MM.1S (cell line): ENCODE data around the gene BLID.

Experiments
- DNase-seq: peaks from one replicate; pipeline ENCODE4 v3.0.0-alpha.2; 2015
- H2AFZ ChIP-seq: fragments of 300-600 bp; sonication (generic); 2 replicates; pipeline ENCODE4 v1.6.0; 2016; ENCODE audit warnings: antibody characterized with exemption, low read length
- H3F3A ChIP-seq: fragments of 300-600 bp; sonication (generic); 2 replicates; pipeline ENCODE4 v1.6.1; 2016; ENCODE audit warnings: mild to moderate bottlenecking, antibody characterized with exemption, low read length, moderate library complexity, mixed read lengths; ENCODE audit not compliant: insufficient read depth
- H3K27ac ChIP-seq: fragments of 300-600 bp; sonication (generic); 2 replicates; pipeline ENCODE4 v1.5.1; 2016; ENCODE audit warnings: mild to moderate bottlenecking, low read length
- H3K27me3 ChIP-seq: fragments of 300-600 bp; sonication (generic); replicated peaks from 2 replicates; pipeline ENCODE4 v1.6.0; 2016; ENCODE audit warnings: low read length; ENCODE audit not compliant: insufficient read depth
- H3K36me3 ChIP-seq: fragments of 300-600 bp; sonication (generic); replicated peaks from 2 replicates; pipeline ENCODE4 v1.6.1; 2016; ENCODE audit warnings: mild to moderate bottlenecking, low read length, mixed read lengths; ENCODE audit not compliant: insufficient read depth
- H3K4me1 ChIP-seq: fragments of 300-600 bp; sonication (generic); 2 replicates; pipeline ENCODE4 v1.6.1; 2016; ENCODE audit warnings: low read length, mixed read lengths
- H3K4me2 ChIP-seq: fragments of 300-600 bp; sonication (generic); 2 replicates; pipeline ENCODE4 v1.6.0; 2016; ENCODE audit warnings: low read depth, low read length
- H3K4me3 ChIP-seq: fragments of 300-600 bp; sonication (generic); 2 replicates; pipeline ENCODE4 v1.5.1; 2016; ENCODE audit warnings: low read length, mixed read lengths
- H3K79me2 ChIP-seq: fragments of 300-600 bp; sonication (generic); 2 replicates; pipeline ENCODE4 v1.6.1; 2016; ENCODE audit warnings: mixed run types, low read length, mixed read lengths
- H3K9ac ChIP-seq: fragments of 300-600 bp; sonication (generic); 2 replicates; pipeline ENCODE4 v1.6.1; 2016; ENCODE audit warnings: low read length, mixed read lengths
- H3K9me2 ChIP-seq: fragments of 300-600 bp; sonication (generic); replicated peaks from 2 replicates; pipeline ENCODE4 v1.6.1; 2016; ENCODE audit warnings: mild to moderate bottlenecking, low read length, mixed read lengths; ENCODE audit not compliant: insufficient read depth
- H3K9me3 ChIP-seq: fragments of 300-600 bp; sonication (generic); replicated peaks from 2 replicates; pipeline ENCODE4 v1.6.1; 2016; ENCODE audit warnings: mild to moderate bottlenecking, low read length, mixed read lengths; ENCODE audit not compliant: insufficient read depth
- H4K20me1 ChIP-seq: fragments of 300-600 bp; sonication (generic); 2 replicates; pipeline ENCODE4 v1.6.1; 2016; ENCODE audit warnings: mild to moderate bottlenecking, low read length, moderate library complexity, mixed read lengths; ENCODE audit not compliant: insufficient read depth
- CTCF ChIP-seq: fragments of 300-600 bp; sonication (generic); IDR thresholded peaks from 2 replicates; pipeline ENCODE4 v1.5.1; 2016; ENCODE audit warnings: antibody characterized with exemption, low read length, mixed read lengths
- EZH2 ChIP-seq: fragments of 300-600 bp; sonication (generic); optimal IDR thresholded peaks from 2 replicates; pipeline ENCODE3; 2017; ENCODE audit warnings: low read depth, mild to moderate bottlenecking, antibody characterized with exemption, low read length, mixed read lengths
- EZH2phosphoT487 ChIP-seq: fragments of 300-600 bp; sonication (generic); IDR thresholded peaks from 2 replicates; pipeline ENCODE4 v1.6.1; 2018; ENCODE audit warnings: antibody characterized with exemption, low read length

Gene BLID

GRCh38 chr11:122077459-122077858, 38.6 kb downstream of the BLID start:
- no peaks in the 10 kb centered on the region for H3K9me3 ChIP-seq
- H3K27ac ChIP-seq, result no peak overlapping the region
- no peaks in the 10 kb centered on the region for H3K4me1 ChIP-seq
- no peak overlapping the region for H2AFZ ChIP-seq
- H3K4me2 ChIP-seq, result no peak overlapping the region
- no peaks in the 10 kb centered on the region for H3F3A ChIP-seq
- no peaks in the 10 kb centered on the region for H3K79me2 ChIP-seq
- H3K9me2 ChIP-seq, result no peaks in the 10 kb centered on the region
- no peak overlapping the region for H3K4me3 ChIP-seq
- H3K27me3 ChIP-seq, result no peaks in the 10 kb centered on the region
- TF ChIP-seq EZH2phosphoT487 (no peak), CTCF (no peak), EZH2 (no peak)
- DNase-seq, result no peak
- H4K20me1 ChIP-seq, result no peaks in the 10 kb centered on the region
- H3K36me3 ChIP-seq, result no peaks in the 10 kb centered on the region
- no peak overlapping the region for H3K9ac ChIP-seq

GRCh38 chr11:122076512-122077120, 39.4 kb downstream of the BLID start:
- TF ChIP-seq CTCF (no peak), EZH2 (no peak), EZH2phosphoT487 (no peak)
- Histone ChIP-seq H2AFZ (no peak overlapping the region), H3K36me3 (no peaks in the 10 kb centered on the region), H3K27me3 (no peaks in the 10 kb centered on the region), H4K20me1 (no peaks in the 10 kb centered on the region), H3K4me3 (no peak overlapping the region), H3K9me3 (no peaks in the 10 kb centered on the region), H3K27ac (no peak overlapping the region), H3K79me2 (no peaks in the 10 kb centered on the region), H3K4me2 (no peak overlapping the region), H3F3A (no peaks in the 10 kb centered on the region), H3K9me2 (no peaks in the 10 kb centered on the region), H3K9ac (no peak overlapping the region), H3K4me1 (no peaks in the 10 kb centered on the region)
- no peak for DNase-seq

- H3K27ac ChIP-seq, result no peak overlapping the region
- H3K9me3 ChIP-seq, result no peaks in the 10 kb centered on the region
- no peak for DNase-seq
- H2AFZ ChIP-seq, result no peak overlapping the region
- TF ChIP-seq CTCF, result no peak
- TF ChIP-seq EZH2phosphoT487, result no peak
- no peak for TF ChIP-seq EZH2
- no peaks in the 10 kb centered on the region for H3K27me3 ChIP-seq
- H3K4me1 ChIP-seq, result peaks cover 8% of the 10 kb centered on the region
- H3K9me2 ChIP-seq, result no peaks in the 10 kb centered on the region
- H3F3A ChIP-seq, result 0 out of 2 replicates have a peak, but pooled peaks cover 4% of the 10 kb centered on the region
- no peak overlapping the region for H3K9ac ChIP-seq
- no peak overlapping the region for H3K4me3 ChIP-seq
- H3K79me2 ChIP-seq, result no peaks in the 10 kb centered on the region
- no peaks in the 10 kb centered on the region for H3K36me3 ChIP-seq
- no peaks in the 10 kb centered on the region for H4K20me1 ChIP-seq
- H3K4me2 ChIP-seq, result no peak overlapping the region
Measured at GRCh38 chr11:122075016-122075415, 41.0 kb downstream of the BLID start.
